ENCODE measurements around the gene CTNNBL1. TPM values are rescaled to one million over a fixed set of nuclear protein-coding genes. Genes with fewer than 3 reads are reported as not detected.
A peak's percentile ranks its signal among the peaks of the same experiment; 100 is the strongest.

Gene CTNNBL1
- total RNA-seq, 1 donor from 2014 or later: 60.9 TPM

DNA sequence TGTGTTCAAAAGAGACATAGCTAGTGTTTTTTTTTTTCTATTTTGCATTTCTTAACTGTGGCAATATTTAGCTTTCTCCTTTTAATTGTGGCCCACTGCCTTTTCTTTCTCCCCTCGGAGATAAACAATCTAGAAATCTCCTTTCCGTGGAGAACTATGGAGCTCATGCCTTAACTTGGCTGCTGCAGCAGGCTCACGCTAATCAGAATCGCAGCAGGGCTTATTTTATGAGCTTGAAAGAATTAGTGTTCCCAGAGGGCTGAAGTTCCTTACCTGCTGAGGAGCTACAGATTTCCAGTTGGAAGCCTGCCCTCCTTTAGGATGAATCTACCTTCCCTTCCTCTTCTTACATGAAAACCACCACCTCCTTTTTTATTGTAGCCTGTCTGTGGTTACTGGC is 35.6 kb downstream of the CTNNBL1 start:
- no peak for ATAC-seq (ENCODE audit: poor library complexity)
- DNase-seq: no peak
- intact Hi-C loops (cut with DNase I): no loop called here

- intact Hi-C loops (cut with DNase I): no loop called here
- ATAC-seq (ENCODE audit: poor library complexity): no peak
- DNase-seq: no peak
Measured at GRCh38 chr20:37729909-37730308, 36.1 kb downstream of the CTNNBL1 start.

GRCh38 chr20:37733416-37733815 is 39.6 kb downstream of the CTNNBL1 start:
- ATAC-seq (ENCODE audit: poor library complexity) (no peak), DNase-seq (no peak)
- intact Hi-C loops (cut with DNase I): no loop called here

GRCh38 chr20:37734228-37734985 is 40.6 kb downstream of the CTNNBL1 start:
- intact Hi-C loops (cut with DNase I): no loop called here
- ATAC-seq (ENCODE audit: poor library complexity) (no peak), DNase-seq (no peak)

GRCh38 chr20:37735541-37735940 is 41.7 kb downstream of the CTNNBL1 start:
- intact Hi-C loops (cut with DNase I): no loop called here
- DNase-seq (no peak), ATAC-seq (ENCODE audit: poor library complexity) (no peak)

DNA sequence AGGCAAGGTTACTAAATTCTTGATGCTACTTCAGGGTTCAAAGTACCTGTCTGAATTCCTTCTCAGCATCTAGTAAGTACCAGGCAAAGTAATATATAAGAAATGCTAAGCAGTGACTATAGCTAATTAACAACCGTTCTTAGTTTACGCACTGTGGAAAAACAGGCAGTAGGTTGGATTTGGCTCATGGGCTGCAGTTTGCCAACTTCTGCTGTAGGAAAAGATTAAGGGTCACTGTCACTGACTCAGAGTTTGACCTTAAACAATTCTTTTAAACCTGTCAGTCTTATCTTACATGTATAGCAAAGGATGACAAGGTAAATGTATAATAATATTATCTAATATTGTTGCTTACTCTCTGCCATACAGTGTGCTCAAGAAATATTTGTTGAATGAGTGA is 42.3 kb downstream of the CTNNBL1 start:
- intact Hi-C loops (cut with DNase I): no loop called here
- ATAC-seq (ENCODE audit: poor library complexity) (no peak), DNase-seq (no peak)

- peak; percentile 52 for DNase-seq
- intact Hi-C loops (cut with DNase I): no loop called here
- ATAC-seq (ENCODE audit: poor library complexity): peak; percentile 74
Measured at GRCh38 chr20:37737826-37738420, 44.1 kb downstream of the CTNNBL1 start.

GRCh38 chr20:37741055-37741454 is 47.2 kb downstream of the CTNNBL1 start:
- intact Hi-C loops (cut with DNase I): no loop called here
- ATAC-seq (ENCODE audit: poor library complexity) (no peak), DNase-seq (no peak)

GRCh38 chr20:37741570-37741969 is 47.7 kb downstream of the CTNNBL1 start:
- no peak for DNase-seq
- no peak for ATAC-seq (ENCODE audit: poor library complexity)
- intact Hi-C loops (cut with DNase I): no loop called here

- DNase-seq (no peak), ATAC-seq (ENCODE audit: poor library complexity) (no peak)
- intact Hi-C loops (cut with DNase I): no loop called here
Measured at GRCh38 chr20:37742131-37742530, 48.3 kb downstream of the CTNNBL1 start.

DNA sequence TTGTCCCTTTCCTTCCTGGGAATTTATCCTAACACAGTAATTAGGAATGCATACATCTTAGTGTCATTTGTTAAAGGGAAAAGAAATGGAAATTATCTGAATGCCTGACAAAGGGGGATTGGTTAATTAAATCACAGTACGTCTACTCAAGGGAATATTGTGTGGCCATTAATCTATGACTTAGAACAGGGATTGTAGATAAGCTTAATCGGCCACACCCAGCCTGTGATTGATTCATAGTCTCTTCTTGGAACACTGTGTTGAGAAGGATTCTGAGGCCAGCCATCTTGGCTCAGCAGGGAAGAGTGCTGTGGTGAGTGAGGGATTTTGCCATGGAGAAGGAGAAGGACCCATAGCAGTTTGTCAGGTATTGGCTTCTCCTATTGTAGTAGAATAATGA is 50.5 kb downstream of the CTNNBL1 start:
- DNase-seq: no peak
- no peak for ATAC-seq (ENCODE audit: poor library complexity)
- intact Hi-C loops (cut with DNase I): no loop called here

GRCh38 chr20:37745553-37745952 is 51.7 kb downstream of the CTNNBL1 start:
- intact Hi-C loops (cut with DNase I): no loop called here
- ATAC-seq (ENCODE audit: poor library complexity) (no peak), DNase-seq (no peak)

DNA sequence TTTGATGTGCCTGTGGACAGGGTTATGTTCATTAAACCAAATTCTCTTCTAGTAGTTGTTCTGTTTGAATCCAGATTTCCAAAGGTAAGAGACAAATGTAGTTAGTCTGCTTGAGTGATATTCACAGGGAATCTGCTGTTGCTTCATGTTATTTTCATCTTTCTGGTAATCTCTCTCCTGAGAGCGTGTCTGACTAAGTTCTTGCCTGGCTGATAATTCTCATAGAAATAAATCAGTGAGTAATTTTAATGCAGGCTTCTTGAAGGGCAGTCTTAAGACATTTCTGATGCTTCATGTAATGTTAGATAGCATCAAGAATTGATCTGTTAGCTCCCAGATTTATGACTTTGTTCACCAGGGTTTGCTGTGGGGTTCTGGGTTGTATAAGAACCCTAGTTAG is 54.2 kb downstream of the CTNNBL1 start:
- DNase-seq (no peak), ATAC-seq (ENCODE audit: poor library complexity) (no peak)
- intact Hi-C loops (cut with DNase I): no loop called here

DNA sequence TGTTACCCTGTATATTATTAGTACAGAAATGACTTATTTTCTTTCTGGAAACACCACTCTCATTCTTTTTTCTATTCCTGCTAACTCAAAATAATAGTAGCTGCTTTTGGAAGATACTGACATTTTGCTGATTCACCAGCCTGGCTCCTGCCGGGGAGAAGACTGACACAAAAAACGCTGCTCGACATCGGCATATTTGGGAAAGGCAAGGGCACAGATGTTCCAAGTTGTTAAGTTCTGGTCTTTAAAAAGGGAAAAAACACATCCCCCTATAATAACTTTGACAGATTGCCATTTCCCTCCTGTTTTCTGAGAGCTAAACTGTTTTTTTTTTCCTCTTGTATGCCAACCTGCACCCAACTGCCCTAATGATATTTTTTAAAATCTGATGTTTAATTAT is 55.4 kb downstream of the CTNNBL1 start:
- intact Hi-C loops (cut with DNase I): no loop called here
- DNase-seq (no peak), ATAC-seq (ENCODE audit: poor library complexity) (no peak)

DNA sequence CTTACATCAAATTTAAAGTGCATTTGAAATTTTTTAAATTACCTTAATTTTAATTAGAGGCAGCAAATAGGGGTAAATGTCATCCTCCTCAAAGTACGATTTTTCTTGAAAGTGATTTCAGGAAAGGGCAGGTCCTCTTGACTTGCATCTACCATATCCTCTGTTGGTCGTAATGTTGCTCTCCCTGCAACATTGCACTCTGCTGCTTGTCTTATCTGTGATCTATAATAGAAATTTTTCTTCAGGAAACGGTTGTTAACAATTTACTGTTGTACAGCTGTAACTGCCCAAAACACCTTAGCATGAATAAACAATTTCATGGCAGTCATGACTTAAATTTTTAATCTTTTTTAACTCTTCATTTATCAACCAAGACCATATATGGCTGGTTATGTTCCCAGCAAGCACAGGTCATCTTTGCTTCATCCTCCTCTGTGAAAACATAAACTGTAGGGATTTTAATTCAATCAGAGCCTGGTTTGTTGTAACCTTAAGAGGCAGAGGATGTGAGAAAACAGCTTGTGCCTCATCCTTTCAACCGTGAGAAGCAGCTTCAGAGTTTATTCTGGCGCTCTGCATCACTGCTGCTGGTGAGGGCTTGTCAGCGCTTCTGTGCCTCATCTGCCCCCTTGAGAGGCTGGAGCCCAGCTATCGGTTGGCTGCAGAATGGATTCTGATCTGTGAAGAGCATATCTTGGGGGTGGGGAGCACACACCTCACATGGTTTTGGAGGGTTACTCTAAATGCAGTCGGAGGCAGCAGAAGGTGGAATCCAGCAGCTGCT is 56.0 kb downstream of the CTNNBL1 start:
- peak; percentile 55 for ATAC-seq (ENCODE audit: poor library complexity)
- no peak for DNase-seq
- intact Hi-C loops (cut with DNase I): loop anchor here (10.0 kb wide), 1 partner anchor 245 kb away; no protein-coding TSS in a partner anchor

GRCh38 chr20:37755665-37756064 is 61.8 kb downstream of the CTNNBL1 start:
- intact Hi-C loops (cut with DNase I): loop anchor here (10.0 kb wide), 1 partner anchor 239 kb away; no protein-coding TSS in a partner anchor
- peak; percentile 79 for ATAC-seq (ENCODE audit: poor library complexity)
- DNase-seq: no peak

DNA sequence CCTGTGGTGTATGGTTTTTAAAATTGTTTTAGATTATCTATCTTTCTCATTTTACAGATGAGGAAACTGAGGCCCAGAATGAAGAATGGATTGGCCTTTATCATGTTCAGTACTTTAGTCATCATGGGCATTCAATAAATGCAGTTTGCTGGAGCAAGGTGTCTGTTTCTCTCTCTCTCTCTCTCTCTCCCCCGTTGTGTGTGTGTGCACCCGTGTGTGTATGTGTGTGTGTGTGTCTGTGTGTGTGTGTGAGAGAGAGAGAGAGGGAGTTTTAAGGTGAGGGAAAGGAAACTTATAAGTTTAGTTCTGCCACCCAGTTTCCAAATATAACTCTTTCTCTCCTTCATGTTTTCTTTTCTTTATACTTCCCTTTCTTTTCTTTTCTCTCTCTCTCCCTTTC is 62.4 kb downstream of the CTNNBL1 start:
- DNase-seq (no peak), ATAC-seq (ENCODE audit: poor library complexity) (no peak)
- intact Hi-C loops (cut with DNase I): loop anchor here (10.0 kb wide), 1 partner anchor 239 kb away; no protein-coding TSS in a partner anchor

GRCh38 chr20:37757550-37757949 is 63.7 kb downstream of the CTNNBL1 start:
- ATAC-seq (ENCODE audit: poor library complexity) (peak; percentile 59), DNase-seq (no peak)
- intact Hi-C loops (cut with DNase I): loop anchor here (10.0 kb wide), 1 partner anchor 237 kb away; no protein-coding TSS in a partner anchor

DNA sequence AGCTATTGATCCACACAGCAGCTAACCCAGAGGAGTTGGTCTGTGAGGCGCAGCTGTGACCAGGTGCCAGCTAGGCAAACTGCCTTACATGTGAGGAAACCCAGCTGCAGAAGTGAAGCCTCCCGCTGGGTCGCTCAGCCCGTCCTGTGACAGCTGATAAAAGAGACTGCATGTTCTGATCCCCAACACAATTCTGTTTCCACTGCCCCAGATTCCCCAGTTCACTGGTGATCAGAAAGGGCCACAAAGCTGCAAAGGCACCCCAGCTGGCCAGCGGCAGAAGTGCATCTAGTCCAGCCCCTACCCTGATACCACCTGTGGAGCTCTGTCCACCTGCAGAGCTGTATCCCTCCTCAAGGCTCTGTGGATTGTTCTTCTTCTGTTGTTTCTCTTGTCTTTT is 64.5 kb downstream of the CTNNBL1 start:
- intact Hi-C loops (cut with DNase I): loop anchor here (10.0 kb wide), 1 partner anchor 236 kb away; no protein-coding TSS in a partner anchor
- DNase-seq (peak; percentile 41), ATAC-seq (ENCODE audit: poor library complexity) (peak; percentile 51)
